ENCODE measurements around the gene NNAT. TPM values are rescaled to one million over a fixed set of nuclear protein-coding genes. Genes with fewer than 3 reads are reported as not detected.
A peak's percentile ranks its signal among the peaks of the same experiment; 100 is the strongest.
"Not testable (repeated sequence)": the region's sequence is repeated elsewhere in the genome, so short reads cannot be mapped to it uniquely, and the experiment has no call there.

NNAT gene
- total and polyA plus RNA-seq, 2 experiments from 2014 or later = 0.90 TPM; not detected in 1

DNA sequence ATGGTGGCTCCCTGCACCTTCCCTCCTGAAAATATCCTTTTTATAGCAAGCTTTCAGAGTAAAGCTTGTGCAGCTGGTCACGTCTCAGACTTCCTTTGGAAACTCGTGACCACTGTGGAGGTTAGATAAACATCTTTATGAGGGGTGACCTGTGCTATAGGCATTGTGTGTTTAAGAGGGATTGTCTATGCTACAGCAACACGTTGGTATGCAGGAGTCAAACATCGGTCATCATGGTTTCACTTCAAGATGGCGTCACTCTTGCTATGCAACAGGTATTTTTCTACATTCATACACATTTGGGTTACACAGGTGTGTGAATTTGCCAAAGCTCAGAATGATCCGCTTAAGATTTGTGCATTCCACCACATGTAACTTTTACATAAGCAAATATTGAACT lies 21.2 kb downstream of the NNAT start:
- TF ChIP-seq EZH2phosphoT487 (IDR thresholded peaks at IDR 0.05; ENCODE audit: insufficient read depth, low read depth) (no peak), EZH2 (IDR thresholded peaks at IDR 0.05; ENCODE audit: insufficient read depth, poor library complexity, severe bottlenecking) (no peak)
- Histone ChIP-seq H3K27me3 (replicated peaks; ENCODE audit: insufficient read depth) (peaks cover 5% of the 10 kb centered on the region; the same call in 1 of the 2 replicates), H3K9me2 (ENCODE audit: insufficient read depth) (no peaks in the 10 kb centered on the region), H3K9me3 (ENCODE audit: low read depth) (no peaks in the 10 kb centered on the region), H3K4me1 (ENCODE audit: insufficient read depth) (no peaks in the 10 kb centered on the region), H3K4me3 (no peak overlapping the region), H3K9ac (no peak overlapping the region), H2AFZ (no peak overlapping the region), H3K36me3 (ENCODE audit: low read depth) (no peaks in the 10 kb centered on the region), H3K4me2 (ENCODE audit: unreplicated experiment) (no peak overlapping the region), H4K20me1 (ENCODE audit: insufficient read depth) (no peaks in the 10 kb centered on the region), H3F3A (ENCODE audit: insufficient read depth) (no peaks in the 10 kb centered on the region; the same call in 1 of the 2 replicates), H3K27ac (no peak overlapping the region), H3K79me2 (ENCODE audit: insufficient read depth) (no peaks in the 10 kb centered on the region)
- in situ Hi-C loops (cut with MboI) = no loop called here
- 62 to 70% methylated on average over 6 of the region's 6 CpGs for WGBS, 2 experiments (ENCODE audit: low coverage in 1 of 2, low lambda C conversion rate in 2 of 2, missing lambda C conversion rate in 2 of 2)
- no peak for DNase-seq

DNA sequence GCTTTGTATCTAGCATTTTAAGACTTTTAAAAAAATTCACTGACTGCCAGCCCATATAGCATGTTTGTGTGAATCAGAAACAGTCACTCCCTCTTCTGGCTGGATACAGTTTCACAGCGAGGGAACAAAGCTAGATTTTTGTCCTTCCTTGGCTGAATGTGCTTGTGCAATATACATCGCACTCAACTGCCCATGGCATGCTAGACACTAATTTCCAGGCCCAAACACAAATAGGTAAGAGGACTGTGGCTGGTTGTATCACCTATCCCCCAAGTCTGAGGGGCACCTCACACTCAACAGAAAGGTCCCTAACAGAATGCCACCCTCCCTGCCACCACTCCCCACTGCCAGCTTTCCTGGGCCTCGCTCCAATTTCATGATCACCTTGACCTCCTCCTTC lies 22.8 kb downstream of the NNAT start:
- Histone ChIP-seq H3K27me3 (replicated peaks; ENCODE audit: insufficient read depth) (peaks cover 5% of the 10 kb centered on the region; the same call in 1 of the 2 replicates), H3K9me3 (ENCODE audit: low read depth) (no peaks in the 10 kb centered on the region), H3K4me3 (no peak overlapping the region), H3K9me2 (ENCODE audit: insufficient read depth) (no peaks in the 10 kb centered on the region), H3K4me2 (ENCODE audit: unreplicated experiment) (no peak overlapping the region), H3K4me1 (ENCODE audit: insufficient read depth) (no peaks in the 10 kb centered on the region), H3K36me3 (ENCODE audit: low read depth) (no peaks in the 10 kb centered on the region), H3K27ac (no peak overlapping the region), H2AFZ (no peak overlapping the region), H4K20me1 (ENCODE audit: insufficient read depth) (no peaks in the 10 kb centered on the region), H3K79me2 (ENCODE audit: insufficient read depth) (no peaks in the 10 kb centered on the region), H3K9ac (no peak overlapping the region), H3F3A (ENCODE audit: insufficient read depth) (no peaks in the 10 kb centered on the region; the same call in 1 of the 2 replicates)
- DNase-seq = peak; percentile 72
- in situ Hi-C loops (cut with MboI) = no loop called here
- no peak for TF ChIP-seq EZH2phosphoT487 (IDR thresholded peaks at IDR 0.05; ENCODE audit: insufficient read depth, low read depth)
- no peak for TF ChIP-seq EZH2 (IDR thresholded peaks at IDR 0.05; ENCODE audit: insufficient read depth, poor library complexity, severe bottlenecking)
- WGBS, 2 experiments (ENCODE audit: low coverage in 1 of 2, low lambda C conversion rate in 2 of 2, missing lambda C conversion rate in 2 of 2) = 32 to 35% methylated on average over 3 of the region's 3 CpGs

DNA sequence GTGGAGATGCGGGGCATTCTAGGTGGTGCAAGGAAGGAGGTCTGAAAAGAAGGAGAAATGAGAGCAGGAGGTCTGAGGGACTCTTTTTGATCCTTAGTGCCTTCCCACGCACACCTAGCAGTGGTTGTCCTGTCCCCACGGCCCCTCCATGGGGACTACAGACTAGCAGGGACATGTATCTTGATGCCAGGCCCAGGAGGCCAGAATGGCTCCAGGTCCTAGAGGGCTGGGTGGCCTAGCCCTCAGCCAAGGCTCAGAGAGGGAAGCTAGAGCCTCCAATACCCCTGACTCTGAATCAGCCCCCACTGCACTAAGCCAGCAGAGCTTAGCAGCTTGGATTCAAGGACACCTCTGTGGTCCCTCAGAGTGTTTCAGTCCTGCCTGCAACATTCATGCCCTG lies 23.3 kb downstream of the NNAT start:
- Histone ChIP-seq H3K79me2 (ENCODE audit: insufficient read depth) (no peaks in the 10 kb centered on the region), H4K20me1 (ENCODE audit: insufficient read depth) (no peaks in the 10 kb centered on the region), H2AFZ (no peak overlapping the region), H3F3A (ENCODE audit: insufficient read depth) (no peaks in the 10 kb centered on the region; the same call in 1 of the 2 replicates), H3K4me2 (ENCODE audit: unreplicated experiment) (no peak overlapping the region), H3K9ac (no peak overlapping the region), H3K36me3 (ENCODE audit: low read depth) (no peaks in the 10 kb centered on the region), H3K27ac (no peak overlapping the region), H3K9me3 (ENCODE audit: low read depth) (no peaks in the 10 kb centered on the region), H3K4me1 (ENCODE audit: insufficient read depth) (no peaks in the 10 kb centered on the region), H3K27me3 (replicated peaks; ENCODE audit: insufficient read depth) (peaks cover 5% of the 10 kb centered on the region; the same call in 1 of the 2 replicates), H3K9me2 (ENCODE audit: insufficient read depth) (no peaks in the 10 kb centered on the region), H3K4me3 (no peak overlapping the region)
- DNase-seq = no peak
- in situ Hi-C loops (cut with MboI) = no loop called here
- 38 to 45% methylated on average over 3 of the region's 3 CpGs for WGBS, 2 experiments (ENCODE audit: low coverage in 1 of 2, low lambda C conversion rate in 2 of 2, missing lambda C conversion rate in 2 of 2)
- TF ChIP-seq EZH2 (IDR thresholded peaks at IDR 0.05; ENCODE audit: insufficient read depth, poor library complexity, severe bottlenecking) (no peak), EZH2phosphoT487 (IDR thresholded peaks at IDR 0.05; ENCODE audit: insufficient read depth, low read depth) (no peak)

DNA sequence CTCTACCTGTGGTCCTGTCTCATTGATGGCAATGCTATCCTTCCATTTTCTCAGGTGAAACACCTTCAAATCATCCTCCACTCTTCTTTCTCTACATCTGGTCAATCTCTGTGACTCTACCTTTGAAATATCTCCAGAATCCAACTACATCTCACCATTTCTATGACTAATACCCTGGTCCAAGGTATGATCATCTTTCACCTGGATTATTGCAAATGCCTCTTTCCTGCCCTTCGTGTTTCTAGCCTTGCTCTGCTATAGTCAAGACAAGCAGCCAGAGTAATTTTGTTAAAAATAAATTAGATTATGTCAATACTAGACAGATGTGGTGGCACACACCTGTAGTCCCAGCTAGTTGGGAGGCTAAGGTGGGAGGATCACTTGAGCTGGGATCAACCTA lies 24.5 kb downstream of the NNAT start:
- Histone ChIP-seq H3K9me2 (ENCODE audit: insufficient read depth) (no peaks in the 10 kb centered on the region), H2AFZ (no peak overlapping the region), H3K4me3 (no peak overlapping the region), H3K4me2 (ENCODE audit: unreplicated experiment) (no peak overlapping the region), H3F3A (ENCODE audit: insufficient read depth) (no peaks in the 10 kb centered on the region; the same call in 1 of the 2 replicates), H4K20me1 (ENCODE audit: insufficient read depth) (no peaks in the 10 kb centered on the region), H3K9me3 (ENCODE audit: low read depth) (no peaks in the 10 kb centered on the region), H3K4me1 (ENCODE audit: insufficient read depth) (no peaks in the 10 kb centered on the region), H3K9ac (no peak overlapping the region), H3K36me3 (ENCODE audit: low read depth) (no peaks in the 10 kb centered on the region), H3K27ac (no peak overlapping the region), H3K27me3 (replicated peaks; ENCODE audit: insufficient read depth) (peaks cover 5% of the 10 kb centered on the region; the same call in 1 of the 2 replicates), H3K79me2 (ENCODE audit: insufficient read depth) (no peaks in the 10 kb centered on the region)
- no peak for TF ChIP-seq EZH2 (IDR thresholded peaks at IDR 0.05; ENCODE audit: insufficient read depth, poor library complexity, severe bottlenecking)
- no peak for TF ChIP-seq EZH2phosphoT487 (IDR thresholded peaks at IDR 0.05; ENCODE audit: insufficient read depth, low read depth)
- WGBS, 2 experiments (ENCODE audit: low coverage in 1 of 2, low lambda C conversion rate in 2 of 2, missing lambda C conversion rate in 2 of 2) = 35 to 41% methylated on average over 1 of the region's 1 CpG
- no peak for DNase-seq
- in situ Hi-C loops (cut with MboI) = no loop called here

DNA sequence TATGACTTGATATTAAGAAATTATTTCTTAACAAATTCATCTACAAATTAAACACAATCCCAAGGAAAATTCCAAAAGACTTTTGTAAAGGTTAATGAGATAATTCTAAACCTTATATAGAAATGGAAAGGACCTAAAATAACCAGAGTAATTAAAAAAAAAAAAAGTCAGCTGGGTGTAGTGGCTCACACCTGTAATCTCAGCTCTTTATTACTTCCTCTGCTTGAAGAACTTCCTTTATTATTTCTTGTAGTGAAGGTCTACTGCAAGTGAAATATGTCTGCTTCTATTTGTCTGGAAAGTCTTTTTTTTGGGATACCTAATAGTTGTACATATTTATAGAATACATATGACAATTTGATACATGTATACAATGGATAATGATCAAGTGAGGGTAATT lies 26.9 kb downstream of the NNAT start:
- H3K27me3 ChIP-seq (replicated peaks; ENCODE audit: insufficient read depth) = peaks cover 5% of the 10 kb centered on the region
- no peak overlapping the region for H3K4me2 ChIP-seq (ENCODE audit: unreplicated experiment)
- peaks cover 9% of the 10 kb centered on the region; the same call in 1 of the 2 replicates for H3F3A ChIP-seq (ENCODE audit: insufficient read depth)
- H4K20me1 ChIP-seq (ENCODE audit: insufficient read depth) = no peaks in the 10 kb centered on the region
- DNase-seq = no peak
- TF ChIP-seq EZH2 (IDR thresholded peaks at IDR 0.05; ENCODE audit: insufficient read depth, poor library complexity, severe bottlenecking) = no peak
- no peak for TF ChIP-seq EZH2phosphoT487 (IDR thresholded peaks at IDR 0.05; ENCODE audit: insufficient read depth, low read depth)
- no peaks in the 10 kb centered on the region for H3K79me2 ChIP-seq (ENCODE audit: insufficient read depth)
- no peaks in the 10 kb centered on the region for H3K4me1 ChIP-seq (ENCODE audit: insufficient read depth)
- in situ Hi-C loops (cut with MboI) = no loop called here
- no peaks in the 10 kb centered on the region for H3K36me3 ChIP-seq (ENCODE audit: low read depth)
- no peak overlapping the region for H2AFZ ChIP-seq
- no peaks in the 10 kb centered on the region for H3K9me3 ChIP-seq (ENCODE audit: low read depth)
- no peaks in the 10 kb centered on the region for H3K9me2 ChIP-seq (ENCODE audit: insufficient read depth)
- no peak overlapping the region for H3K9ac ChIP-seq
- no peak overlapping the region for H3K4me3 ChIP-seq
- no peak overlapping the region for H3K27ac ChIP-seq

DNA sequence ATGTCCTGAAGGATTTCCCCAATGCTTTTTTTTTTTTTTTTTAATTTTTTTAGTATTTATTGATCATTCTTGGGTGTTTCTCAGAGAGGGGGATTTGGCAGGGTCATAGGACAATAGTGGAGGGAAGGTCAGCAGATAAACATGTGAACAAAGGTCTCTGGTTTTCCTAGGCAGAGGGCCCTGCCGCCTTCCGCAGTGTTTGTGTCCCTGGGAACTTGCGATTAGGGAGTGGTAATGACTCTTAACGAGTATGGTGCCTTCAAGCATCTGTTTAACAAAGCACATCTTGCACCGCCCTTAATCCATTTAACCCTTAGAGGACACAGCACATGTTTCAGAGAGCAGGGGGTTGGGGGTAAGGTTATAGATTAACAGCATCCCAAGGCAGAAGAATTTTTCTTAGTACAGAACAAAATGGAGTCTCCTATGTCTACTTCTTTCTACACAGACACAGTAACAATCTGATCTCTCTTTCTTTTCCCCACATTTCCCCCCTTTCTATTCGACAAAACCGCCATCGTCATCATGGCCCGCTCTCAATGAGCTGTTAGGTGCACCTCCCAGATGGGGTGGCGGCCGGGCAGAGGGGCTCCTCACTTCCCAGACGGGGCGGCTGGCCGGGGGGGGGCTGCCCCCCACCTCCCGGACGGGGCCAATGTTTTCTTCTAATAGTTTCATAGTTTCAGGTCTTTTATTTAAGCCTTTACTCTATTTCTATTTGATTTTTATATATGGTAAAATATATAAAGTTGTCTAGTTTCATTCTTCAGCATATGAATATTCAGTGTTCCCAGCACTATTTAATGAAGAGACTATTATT lies 29.3 kb downstream of the NNAT start:
- H3K79me2 ChIP-seq (ENCODE audit: insufficient read depth); H3K9ac ChIP-seq; H3K36me3 ChIP-seq (ENCODE audit: low read depth); in situ Hi-C loops (cut with MboI); H3K27ac ChIP-seq; H3K4me1 ChIP-seq (ENCODE audit: insufficient read depth); H3K9me3 ChIP-seq (ENCODE audit: low read depth); DNase-seq; H3K4me2 ChIP-seq (ENCODE audit: unreplicated experiment); H4K20me1 ChIP-seq (ENCODE audit: insufficient read depth); H3K9me2 ChIP-seq (ENCODE audit: insufficient read depth); H2AFZ ChIP-seq; H3K4me3 ChIP-seq; H3F3A ChIP-seq (ENCODE audit: insufficient read depth): not testable (repeated sequence)
- 40 to 44% methylated on average over 14 to 16 of the region's 16 CpGs for WGBS, 2 experiments (ENCODE audit: low coverage in 1 of 2, low lambda C conversion rate in 2 of 2, missing lambda C conversion rate in 2 of 2)
- H3K27me3 ChIP-seq (replicated peaks; ENCODE audit: insufficient read depth) = peaks cover 11% of the 10 kb centered on the region

Measured in GM23248 (cell line).